Astrocyte (in vitro differentiated cells and primary cell): Measurements from ENCODE around the gene TRAF7.
"Not testable (repeated sequence)": the region's sequence is repeated elsewhere in the genome, so short reads cannot be mapped to it uniquely, and the experiment has no call there.

Source experiments
- EZH2 ChIP-seq: IDR thresholded peaks from 2 replicates; pipeline ENCODE4 v1.6.1; 2012; ENCODE audit warnings: mild to moderate bottlenecking, low read length, inconsistent platforms; ENCODE audit not compliant: insufficient read depth
- TF ChIP-seq, protein P1 (sequence below): IDR thresholded peaks from 2 replicates; pipeline ENCODE4 v1.5.1; 2011; ENCODE audit warnings: low read depth, mild to moderate bottlenecking, inconsistent platforms, low read length, moderate library complexity; ENCODE audit not compliant: insufficient read depth

- TF ChIP-seq, protein P1, sequence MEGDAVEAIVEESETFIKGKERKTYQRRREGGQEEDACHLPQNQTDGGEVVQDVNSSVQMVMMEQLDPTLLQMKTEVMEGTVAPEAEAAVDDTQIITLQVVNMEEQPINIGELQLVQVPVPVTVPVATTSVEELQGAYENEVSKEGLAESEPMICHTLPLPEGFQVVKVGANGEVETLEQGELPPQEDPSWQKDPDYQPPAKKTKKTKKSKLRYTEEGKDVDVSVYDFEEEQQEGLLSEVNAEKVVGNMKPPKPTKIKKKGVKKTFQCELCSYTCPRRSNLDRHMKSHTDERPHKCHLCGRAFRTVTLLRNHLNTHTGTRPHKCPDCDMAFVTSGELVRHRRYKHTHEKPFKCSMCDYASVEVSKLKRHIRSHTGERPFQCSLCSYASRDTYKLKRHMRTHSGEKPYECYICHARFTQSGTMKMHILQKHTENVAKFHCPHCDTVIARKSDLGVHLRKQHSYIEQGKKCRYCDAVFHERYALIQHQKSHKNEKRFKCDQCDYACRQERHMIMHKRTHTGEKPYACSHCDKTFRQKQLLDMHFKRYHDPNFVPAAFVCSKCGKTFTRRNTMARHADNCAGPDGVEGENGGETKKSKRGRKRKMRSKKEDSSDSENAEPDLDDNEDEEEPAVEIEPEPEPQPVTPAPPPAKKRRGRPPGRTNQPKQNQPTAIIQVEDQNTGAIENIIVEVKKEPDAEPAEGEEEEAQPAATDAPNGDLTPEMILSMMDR = not testable (repeated sequence)
- TF ChIP-seq EZH2 = not testable (repeated sequence)
These were observed 47.8 kb upstream of the TRAF7 start for GRCh38 chr16:2107791-2108125.
